Measurements from ENCODE around the gene CRMP1.
A peak's percentile ranks its signal among the peaks of the same experiment; 100 is the strongest.

The CRMP1 gene

DNA sequence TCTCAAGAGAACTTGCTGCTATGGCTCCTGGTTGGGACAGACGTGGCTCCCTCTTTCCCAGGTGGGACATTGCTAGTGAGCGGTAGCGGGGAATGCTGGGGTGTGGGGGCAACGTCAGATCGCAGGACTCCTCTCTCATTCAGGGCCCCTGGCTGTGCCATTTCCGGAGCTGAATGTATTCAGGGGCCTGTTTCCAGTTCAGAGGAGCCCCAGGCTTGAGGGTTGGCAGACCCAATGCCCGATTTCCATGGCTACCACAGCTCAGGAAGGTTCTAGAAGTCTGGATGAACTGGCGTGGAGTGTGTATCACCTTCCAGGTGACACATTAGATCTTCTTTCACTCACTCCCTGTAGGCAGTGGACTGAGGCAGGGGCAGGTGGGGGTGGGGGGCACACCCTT, 26.2 kb upstream of the CRMP1 start:
- no peak for DNase-seq

DNA sequence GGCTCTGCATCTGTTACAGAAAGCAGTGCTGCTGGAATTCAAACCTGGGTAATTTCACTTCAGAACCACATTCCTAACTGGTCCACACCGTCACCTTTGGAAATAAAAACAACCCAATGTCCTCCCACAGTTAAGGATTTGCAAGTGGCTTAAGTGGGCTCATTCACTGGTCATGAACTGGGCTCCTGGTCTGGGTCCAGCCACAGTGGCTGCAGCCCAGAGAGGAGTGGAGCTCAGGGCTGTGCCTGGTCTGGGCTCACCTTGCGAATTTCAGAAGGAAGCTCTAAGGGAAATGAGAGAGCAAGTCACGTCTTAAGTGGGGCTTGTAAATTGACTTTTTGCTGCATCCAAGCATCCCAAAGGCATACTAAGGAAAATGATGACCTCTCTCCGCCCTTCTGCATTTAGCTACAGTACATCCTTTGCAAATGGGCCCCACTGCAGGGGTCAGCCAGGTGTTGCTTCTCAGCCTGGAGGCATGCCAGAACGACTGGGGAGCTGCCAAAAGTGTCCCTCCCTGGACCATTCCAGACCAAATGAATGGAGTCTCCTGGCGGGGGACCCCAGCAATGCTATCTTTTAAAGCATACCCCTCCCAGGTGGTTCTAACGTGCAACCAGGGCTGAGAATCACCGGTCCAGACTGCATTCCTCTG, 25.6 kb upstream of the CRMP1 start:
- no peak for DNase-seq

DNA sequence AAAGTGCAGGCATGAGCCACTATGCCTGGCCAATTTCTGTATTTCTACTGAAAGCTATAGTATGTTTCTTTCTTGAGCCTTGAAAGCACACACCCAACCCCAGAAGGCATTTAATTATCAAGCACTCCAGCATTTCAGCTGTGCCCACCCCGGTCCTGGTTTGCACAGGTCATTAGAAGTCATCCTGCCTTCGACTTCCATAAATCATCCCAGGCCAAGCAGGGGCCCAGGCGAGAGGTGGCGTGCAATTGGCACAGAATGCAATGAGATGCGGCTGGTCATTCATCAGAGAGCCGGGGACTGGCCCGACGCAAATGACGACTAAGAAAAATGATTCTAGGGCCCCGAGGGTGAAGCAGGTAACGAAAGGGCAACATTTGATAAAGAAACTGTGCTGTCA, 24.8 kb upstream of the CRMP1 start:
- no peak for DNase-seq

DNA sequence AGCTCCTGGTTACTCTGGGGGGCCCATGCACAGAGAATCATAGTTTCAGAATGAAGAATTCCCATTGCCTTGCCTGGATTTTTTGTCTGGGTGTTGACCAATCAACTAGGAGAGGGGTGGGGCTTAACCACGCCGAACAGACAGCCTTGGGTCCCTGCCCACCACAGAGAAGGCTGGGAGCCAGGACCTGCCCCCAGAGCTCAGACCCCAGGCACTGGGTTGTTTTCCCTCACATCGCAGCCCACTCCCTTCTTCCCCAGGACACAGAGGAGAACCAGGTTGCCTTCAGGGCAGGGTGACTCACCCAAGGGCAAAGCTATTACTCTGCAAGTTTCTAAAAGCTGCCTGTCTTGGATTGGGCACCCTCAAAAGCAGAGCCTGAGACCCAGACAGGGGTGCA, 23.3 kb upstream of the CRMP1 start:
- no peak for DNase-seq

DNA sequence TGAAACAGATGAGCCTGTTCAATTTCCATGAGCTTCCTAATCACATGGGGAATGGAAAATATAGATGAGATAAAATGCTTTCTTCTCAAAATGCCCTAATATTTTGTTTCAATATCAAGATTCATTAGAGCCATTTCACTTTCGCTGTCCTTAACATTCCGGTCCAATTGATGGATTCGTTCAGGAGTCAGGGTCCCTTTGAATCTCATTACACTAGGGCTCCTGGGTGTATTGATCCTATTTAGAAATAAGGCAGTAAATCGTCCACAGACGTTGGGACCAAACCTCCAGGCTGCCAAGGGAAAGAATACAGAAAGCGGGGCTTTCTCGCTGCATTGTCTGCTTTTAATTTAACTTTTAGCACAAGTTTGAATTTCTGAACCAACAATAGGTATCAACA, 20.6 kb upstream of the CRMP1 start:
- DNase-seq: no peak

DNA sequence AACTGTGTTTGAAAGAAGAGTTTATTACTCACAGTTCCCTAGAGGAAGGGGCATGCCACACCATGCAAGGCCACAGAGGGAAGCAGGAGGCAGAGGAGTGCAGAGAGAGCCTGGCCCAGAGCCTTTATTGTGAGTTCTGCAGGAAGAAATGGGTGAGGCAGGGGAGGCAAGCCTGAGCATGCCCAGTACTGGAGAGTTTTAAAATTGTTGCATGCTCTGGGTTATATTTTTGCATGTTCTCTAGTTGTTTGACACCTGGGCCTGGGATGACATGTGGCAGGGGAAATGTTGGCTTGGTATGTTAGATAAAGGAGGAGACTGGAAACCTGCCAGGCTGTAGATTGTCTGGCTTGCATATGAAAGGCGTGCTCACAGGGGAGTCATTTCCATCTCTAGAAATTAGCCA, 19.7 kb upstream of the CRMP1 start:
- DNase-seq: peak; percentile 61

DNA sequence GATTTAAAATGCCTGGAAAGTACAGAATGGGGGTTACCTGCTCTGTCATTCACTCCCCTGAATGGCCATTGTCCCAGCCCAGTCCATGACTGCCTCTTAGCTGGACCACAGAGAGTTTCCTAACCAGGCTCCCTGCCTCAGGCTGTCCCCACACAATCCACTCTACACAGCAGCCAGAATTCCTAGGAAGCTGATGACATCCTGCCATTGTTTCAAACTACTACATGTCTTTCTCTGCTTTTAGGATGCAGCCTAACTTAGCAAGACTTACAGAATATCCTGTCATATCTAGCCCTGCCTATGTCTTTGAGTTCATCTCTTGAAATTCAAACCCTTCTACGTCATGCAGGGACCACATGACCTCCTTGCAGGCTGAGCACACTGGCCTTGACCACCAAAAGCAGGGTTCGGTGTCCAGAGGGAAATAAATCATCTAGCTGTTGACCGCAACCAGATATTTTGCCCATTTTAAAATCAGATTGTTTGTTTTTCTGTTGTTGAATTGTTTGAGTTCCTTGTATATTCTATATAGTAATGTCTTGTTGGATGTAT, 16.1 kb upstream of the CRMP1 start:
- DNase-seq: no peak

DNA sequence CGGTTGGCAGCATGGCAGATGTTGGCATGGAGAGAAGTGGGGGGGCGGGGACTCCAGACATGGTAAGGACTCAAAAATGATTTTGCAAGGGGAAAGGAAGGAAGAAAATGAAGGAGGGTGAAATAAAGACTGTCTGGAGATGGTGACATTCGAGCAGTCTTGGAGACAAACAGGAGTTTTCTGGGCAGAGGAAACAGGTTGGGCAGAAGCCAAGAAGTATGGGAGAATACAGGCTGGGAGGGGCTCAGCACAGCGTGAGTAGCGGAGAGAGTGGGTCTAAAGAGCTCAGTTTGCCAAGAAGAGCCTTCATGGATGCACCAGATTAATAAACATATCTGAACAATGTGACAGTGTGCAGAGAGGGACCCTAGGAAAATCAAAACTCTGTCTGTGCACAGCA, 13.3 kb upstream of the CRMP1 start:
- DNase-seq: no peak

DNA sequence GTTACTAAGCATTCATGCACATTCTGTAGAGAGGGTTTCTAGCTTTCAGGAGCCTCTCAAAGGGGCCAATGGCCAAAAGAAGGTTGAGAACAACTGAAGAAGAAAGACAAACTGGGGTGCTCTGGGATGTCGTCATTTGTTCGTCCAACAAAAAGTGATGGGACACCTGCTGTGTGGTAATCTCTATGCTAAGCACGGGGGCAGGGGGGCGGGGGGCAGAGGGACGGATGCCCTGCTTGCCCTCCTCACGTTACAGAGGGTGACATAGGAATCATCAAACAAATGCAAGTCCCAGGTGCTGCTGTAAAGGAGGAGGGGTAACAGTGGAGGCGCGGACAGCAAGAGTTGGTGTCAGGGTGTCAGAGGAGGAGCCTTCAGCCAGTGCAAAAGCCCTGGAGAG, 12.8 kb upstream of the CRMP1 start:
- DNase-seq: no peak

DNA sequence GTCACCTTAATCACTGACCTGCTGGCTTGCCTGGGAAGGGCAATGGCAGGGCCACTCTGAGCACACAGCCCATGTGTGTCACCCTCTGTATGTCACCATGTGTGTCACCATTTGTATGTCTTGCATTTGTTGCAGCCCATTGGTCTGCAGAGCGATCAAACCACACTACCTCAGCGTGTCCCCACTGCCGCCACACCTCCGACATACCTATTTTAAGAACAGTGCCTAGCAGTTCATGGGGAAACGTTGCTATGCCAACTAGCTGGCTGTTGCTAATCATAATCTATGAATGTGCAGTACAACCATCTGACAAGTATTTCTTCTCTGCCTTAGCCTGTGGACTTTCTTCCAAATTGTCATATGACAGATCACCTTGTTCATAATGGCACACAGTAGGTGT, 8.0 kb upstream of the CRMP1 start:
- DNase-seq: no peak

DNA sequence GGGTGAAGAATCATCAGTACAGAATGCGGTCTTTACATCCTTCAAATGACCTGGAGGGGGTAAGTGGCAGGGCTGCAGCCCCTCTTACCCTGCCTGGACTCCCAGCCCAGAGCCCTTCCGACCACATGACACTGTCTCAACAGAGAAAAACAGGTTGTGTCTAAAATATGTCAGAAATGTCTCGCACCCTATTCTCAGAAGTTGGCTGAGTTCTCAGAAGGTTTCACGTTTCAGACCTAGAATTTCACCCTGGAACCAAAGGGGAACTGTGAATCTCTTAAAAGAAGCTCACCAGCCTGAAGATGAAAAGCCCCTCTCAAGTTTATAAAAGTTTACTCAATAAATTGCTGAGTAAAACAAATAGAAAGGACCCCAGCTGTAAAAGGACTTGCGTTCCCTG, 7.0 kb upstream of the CRMP1 start:
- no peak for DNase-seq

DNA sequence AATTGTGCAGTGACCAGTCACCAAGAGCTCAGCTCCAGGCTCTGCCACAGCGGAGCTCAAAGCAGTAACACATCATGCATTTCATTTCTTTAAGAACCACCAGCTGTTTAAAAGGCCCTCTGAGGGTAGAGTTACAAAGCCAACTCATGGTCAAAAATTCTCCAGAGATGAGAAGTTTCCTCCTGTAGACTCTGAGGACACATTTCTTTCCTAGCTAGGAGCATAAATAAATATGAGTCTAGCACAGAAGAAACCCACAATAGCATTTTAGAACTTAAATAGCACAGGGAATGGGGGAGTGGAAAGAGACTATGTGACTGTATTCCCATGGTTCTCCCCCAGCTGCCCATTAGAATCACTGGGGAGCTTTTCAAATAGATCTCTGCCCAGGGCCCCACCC, 6.5 kb upstream of the CRMP1 start:
- DNase-seq: no peak

DNA sequence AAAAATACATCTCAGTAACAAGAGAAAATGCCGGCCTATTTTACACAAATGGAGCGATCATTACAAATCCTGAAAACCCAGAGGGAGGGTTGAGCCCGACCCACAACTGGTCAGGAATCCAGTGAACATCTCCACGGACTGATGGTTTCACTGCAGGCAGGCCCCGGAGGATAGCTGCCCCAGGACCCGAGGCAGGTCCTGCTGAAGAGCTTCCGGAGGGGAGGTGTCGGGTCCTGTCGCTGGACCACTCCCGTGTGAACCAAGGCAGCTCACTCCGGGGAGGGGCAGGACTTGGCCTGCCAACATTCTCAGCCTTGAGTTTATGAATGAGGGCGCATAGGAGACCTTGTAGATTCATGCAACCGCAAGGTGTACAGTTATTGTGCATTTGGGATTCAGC, 4.8 kb upstream of the CRMP1 start:
- DNase-seq: no peak

DNA sequence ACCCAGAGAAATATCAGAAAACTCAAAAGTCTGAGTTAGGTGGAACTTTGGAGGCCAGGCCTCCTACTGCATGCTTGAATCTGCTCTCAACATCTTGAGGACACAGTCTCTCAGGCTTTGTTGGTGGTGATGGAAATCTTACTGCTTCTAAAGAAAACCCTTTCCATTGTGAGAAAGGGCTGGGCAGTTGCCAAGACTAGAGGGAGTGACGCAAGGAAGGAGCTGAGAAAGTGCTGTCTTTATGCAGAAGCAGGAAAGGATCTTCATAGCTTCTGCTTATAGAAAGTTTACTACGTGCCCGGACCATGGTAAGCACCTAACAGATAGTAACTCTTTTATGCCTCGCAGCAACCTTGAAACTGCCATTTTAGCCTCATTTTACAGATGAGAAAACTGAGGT, 2.4 kb upstream of the CRMP1 start:
- DNase-seq: no peak

DNA sequence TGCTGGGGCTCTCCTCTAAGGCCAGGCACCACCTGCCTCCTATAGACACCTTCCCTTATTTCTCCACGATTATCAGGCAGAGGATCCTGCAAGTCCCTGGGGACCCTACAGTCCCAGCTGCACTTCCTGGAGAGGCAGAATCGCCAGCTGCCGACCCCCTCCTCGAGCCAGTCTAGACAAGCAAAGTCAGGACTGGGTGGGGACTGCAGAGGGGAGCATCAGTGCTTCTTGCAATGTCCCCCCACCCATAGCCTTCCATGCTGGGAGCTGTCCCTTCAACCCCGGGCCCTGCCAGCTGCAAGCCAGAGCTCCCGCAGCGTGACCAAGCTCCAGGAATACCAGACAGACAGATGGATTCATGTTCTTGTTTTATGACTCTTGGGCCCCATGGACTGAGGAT, 1.4 kb upstream of the CRMP1 start:
- DNase-seq: no peak

DNA sequence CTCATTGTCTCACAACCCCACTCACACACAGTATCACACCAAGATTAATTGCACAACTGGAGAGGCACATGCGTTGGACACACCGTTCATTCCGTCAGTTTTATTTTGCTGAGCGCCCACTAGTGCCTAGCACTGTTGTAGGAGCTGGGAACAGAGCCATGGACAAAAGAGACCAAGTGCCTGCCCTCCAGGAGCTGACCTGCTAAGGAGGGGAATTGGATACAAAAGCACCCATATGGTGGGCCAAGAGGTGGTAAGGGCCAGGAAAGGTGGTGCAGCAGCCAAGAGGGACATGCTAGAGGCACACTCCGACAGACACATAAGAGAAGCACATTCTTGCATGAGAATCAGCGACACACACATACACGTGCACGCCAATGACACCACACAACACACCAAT, 705 bp upstream of the CRMP1 start:
- no peak for DNase-seq

DNA sequence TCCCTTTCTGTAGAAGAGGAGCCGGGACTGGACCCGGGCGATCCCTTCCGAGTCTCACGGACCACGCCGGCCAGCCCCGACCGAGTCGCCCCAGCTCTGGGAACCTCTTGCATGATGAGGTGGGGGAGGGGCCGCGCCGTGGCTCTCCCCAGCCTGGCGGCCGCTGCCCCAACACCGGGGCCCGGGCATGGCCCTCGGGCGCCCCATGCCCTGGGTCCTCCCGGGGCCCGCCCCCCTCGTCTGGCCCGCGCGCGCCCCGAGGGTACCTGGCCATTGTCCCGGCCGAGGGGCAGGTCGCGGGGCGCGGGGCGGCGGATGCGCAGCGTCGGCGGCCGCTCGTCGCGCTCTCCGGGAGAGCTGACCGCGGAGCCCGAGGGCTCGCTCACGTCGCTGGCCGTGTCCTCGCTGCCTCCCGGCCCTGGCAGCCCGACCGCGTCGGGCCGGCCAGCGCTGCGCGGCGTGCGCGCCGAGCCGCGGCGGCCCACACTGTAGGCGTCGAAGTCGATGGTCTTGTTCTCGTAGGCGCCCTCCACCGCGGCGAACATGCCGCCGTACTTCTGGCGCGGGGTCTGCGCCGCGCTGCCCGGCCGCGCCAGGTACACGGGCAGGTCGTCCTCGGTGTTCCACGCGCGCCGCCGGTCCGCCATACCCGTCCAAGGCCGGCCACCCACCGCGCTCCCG, 423 bp downstream of the CRMP1 start:
- no peak for DNase-seq

DNA sequence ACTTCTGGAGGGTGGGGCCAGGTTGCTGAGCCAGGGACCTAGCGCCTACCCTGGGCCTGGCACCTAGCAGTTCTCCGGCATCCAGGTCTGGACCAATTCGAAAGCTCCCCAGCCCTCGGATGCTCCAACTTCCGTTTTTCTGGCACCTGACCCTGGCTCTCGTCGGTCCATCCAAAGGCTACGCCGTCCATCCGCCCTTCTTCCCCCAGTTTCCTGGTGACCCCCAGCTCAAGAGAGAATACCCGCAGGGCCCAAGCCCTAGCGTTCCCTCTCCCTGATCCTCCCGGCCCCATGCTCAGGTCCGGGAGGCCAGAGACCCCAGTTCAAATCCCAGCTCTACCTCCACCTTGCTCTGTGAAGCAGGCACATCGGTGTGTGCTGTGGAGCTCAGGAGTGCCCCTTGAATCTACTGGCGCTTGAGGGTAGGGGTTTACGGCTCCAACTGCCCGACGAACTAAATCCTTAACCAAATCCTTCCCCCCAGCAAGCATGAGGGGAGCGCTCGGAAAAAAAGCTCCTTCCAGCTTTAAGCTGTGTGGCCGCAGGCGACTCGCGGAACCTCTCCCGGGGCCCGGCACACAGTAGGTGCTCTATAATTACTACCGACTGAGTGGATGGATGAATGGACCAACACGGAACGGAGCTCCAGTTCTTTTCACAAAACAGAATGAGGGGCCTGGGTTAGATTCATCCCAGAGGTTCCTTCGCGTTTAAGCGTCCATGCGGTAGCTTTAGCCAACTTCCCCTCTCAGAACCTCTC, 1.1 kb downstream of the CRMP1 start:
- DNase-seq: no peak

DNA sequence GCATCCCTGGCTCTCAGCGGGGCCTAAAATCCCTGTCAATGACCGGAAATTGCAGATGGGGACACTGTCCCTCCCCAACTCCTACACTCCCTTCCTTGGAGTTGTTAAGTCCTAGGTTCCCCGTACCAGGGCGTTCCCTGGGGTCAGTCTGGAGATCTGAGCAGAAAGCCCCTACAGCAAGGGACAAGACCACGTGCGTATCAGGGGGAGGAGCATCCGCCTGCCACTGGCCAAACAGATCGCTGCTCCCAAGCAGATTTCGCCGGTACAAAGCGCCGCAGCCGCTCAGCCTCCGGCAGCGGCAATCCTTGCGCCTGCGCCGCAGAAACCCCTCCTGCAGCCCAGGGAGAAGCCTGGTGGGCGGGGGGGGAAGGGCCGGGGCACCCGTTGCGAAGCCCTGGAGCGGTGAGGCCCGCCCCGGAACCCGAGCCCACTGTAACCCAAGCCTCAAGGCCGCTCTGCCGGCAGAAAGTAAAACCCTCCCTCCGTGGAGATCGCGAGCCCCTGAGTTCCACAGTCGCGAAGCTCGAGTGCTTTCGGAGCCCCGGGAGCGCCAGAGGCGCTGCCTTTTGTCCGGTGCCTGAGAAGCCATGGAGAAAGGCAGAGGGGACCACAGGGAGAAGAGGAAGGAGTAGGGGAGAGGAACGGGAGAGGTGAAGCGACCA, 2.7 kb downstream of the CRMP1 start:
- peak; percentile 68 for DNase-seq

DNA sequence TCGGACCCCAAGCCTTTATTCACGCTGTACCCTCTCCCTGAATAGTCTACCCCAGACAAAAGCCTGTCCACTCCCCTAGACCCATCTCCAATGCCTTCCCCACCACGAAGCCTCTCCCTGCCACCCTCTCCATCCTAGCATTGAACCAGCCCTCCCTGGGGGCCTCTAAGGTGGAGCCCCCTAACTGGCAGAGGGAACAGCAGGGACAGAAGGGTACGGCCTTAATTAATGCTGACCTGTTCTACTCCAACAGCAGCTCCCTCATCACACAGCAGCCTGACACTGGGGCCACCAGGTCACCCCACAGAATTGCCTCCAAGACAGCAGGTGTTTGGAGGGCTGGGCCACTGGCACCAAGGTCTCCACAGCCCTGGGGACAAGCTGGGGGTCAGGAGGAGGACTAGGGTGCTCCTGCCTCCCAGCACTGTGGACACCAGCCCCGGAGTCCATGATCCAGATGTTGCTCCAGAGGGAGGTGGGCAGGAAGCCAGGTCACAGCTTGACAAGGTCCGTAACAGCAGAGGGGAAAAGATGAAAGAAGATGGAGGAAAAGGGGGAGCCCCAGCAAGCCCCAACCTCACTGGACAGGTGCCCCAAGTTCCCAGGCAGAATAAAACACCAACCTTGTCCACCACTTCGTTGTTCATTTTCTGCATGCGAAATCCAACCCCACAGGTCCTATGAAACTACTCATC, 3.7 kb downstream of the CRMP1 start:
- no peak for DNase-seq

DNA sequence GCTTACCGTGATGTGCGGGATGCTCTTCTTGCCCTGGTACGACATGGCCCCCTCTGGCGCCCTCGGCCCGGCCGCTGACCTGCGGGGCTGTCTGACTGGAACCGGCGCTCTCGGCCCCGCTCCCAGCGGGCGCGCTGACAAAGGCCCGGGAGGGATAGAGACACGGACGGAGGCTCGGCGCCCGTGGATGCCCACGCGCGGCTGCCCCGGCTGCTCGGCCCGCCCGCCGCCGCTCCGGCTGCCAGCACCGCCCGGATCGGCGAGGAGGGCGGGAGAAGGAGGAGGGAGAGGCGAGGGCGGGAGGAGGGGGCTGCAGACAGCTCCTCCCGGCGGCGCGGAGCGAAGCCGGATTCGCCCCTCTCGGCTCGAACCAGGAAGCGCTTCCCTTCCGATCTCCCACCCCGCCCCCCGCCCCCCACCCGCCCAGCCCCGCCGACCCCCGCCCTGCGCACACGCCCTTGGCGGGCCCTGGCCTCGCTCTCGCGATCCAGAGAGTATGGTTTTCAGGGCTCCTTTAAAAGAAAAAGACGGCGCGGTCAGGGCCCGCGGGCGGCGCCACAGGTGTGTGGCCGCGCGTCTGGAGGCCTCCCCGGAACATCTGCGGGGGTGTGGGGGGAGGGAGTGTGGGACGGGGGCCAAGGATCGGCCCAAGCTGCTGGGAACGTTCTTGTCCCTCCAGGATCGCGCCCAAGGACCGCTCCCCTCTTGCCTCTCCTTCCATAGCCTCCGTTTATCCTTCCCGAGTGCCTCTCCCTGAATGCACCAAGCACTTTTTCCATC, 4.5 kb downstream of the CRMP1 start:
- DNase-seq: peak; percentile 56

Data from NCI-H1105 (cell line).